ENCODE results near the gene AKAP5. TPM values are rescaled to one million over a fixed set of nuclear protein-coding genes. Genes with fewer than 3 reads are reported as not detected.

Gene AKAP5, protein sequence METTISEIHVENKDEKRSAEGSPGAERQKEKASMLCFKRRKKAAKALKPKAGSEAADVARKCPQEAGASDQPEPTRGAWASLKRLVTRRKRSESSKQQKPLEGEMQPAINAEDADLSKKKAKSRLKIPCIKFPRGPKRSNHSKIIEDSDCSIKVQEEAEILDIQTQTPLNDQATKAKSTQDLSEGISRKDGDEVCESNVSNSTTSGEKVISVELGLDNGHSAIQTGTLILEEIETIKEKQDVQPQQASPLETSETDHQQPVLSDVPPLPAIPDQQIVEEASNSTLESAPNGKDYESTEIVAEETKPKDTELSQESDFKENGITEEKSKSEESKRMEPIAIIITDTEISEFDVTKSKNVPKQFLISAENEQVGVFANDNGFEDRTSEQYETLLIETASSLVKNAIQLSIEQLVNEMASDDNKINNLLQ
- total RNA-seq: under 1 TPM; 0.23 to 0.49 TPM
- under 1 TPM; 0.05 to 0.38 (median 0.07) TPM for polyA plus RNA-seq
- 0.44 to 3.9 (median 0.65) reads per million in 6 experiments for total RNA-seq

DNA sequence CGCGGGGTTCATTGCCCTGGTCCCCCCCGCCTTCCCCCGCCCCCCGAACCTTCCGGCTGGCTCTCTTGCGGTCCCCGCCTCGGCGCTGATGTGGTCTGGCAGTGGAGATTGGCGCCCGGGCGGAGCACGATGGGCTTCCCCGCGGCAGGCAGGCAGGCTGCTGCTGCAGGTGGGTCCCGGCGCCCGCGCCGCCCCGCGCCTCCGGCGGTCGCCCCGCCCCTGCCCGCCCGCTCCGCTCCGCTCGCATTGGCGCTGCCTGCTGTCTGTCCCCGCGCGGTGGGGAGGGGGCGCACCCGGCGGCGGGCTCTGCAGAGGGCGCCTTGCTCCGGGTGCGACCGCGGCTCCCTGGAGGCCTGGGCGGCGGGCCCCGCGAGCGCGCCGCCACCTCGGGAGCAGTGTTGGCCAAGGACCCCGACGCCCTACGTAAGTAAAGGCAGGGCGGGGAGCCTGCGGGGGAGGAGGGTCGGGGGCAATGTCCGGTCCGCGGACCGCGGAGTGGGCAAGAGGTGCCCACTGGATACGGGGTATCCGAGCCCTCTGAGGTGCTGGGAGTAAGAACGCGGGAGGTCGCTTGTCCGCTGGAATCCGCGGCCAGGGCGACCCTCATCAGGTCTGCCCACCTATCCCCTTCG is at the start of gene AKAP5:
AKAP5 (plus strand) TSS at position 309 of the 632 bp plus-strand sequence. CDS start 2,896 bp downstream, outside the sequence.
- Mint-ChIP-seq H3K4me1 (peaks cover 17 to 43% (median 41%) of the 10 kb centered on the region in 4 donors), H3K9me3 (no peaks in the 10 kb centered on the region), H3K27me3 (no peaks in the 10 kb centered on the region), H3K36me3 (peaks cover 0 to 10% (median 0%) of the 10 kb centered on the region in 3 donors), H3K27ac (peak within 1 kb of the TSS; percentile 48 to 89 (median 74)), H3K4me3 (peak within 1 kb of the TSS; percentile 75 to 92 (median 88))
- ATAC-seq (peak; percentile 89 to 95), DNase-seq (peak; percentile 27 to 72 (median 58))
- POLR2A ChIA-PET: interaction anchor here (1.1 to 2.9 kb wide), 4 partner anchors 20 to 40 kb away, joined by 4 to 15 read pairs (median 6); partner anchors contain the start of genes ZBTB1 and ZBTB25

- POLR2A ChIA-PET: no interaction called here
- no peak overlapping the region for H3K4me3 Mint-ChIP-seq
- peaks cover 10 to 83% (median 34%) of the 10 kb centered on the region in 3 donors for H3K36me3 Mint-ChIP-seq
- peaks cover 7 to 10% (median 8%) of the 10 kb centered on the region in 4 donors for H3K4me1 Mint-ChIP-seq
- ATAC-seq: no peak
- H3K27me3 Mint-ChIP-seq: no peaks in the 10 kb centered on the region
- H3K27ac Mint-ChIP-seq: no peak overlapping the region
- DNase-seq: no peak
- no peaks in the 10 kb centered on the region for H3K9me3 Mint-ChIP-seq
These were observed 48.9 kb upstream of the AKAP5 start for GRCh38 chr14:64416348-64416932.

- Mint-ChIP-seq H3K9me3 (no peaks in the 10 kb centered on the region), H3K4me3 (no peak overlapping the region), H3K4me1 (peaks cover 1 to 3% (median 2%) of the 10 kb centered on the region in 4 donors), H3K27me3 (no peaks in the 10 kb centered on the region), H3K36me3 (peaks cover 13 to 82% (median 32%) of the 10 kb centered on the region in 3 donors), H3K27ac (peak overlapping the region in 1 of 10 donors; percentile 22)
- ATAC-seq: no peak
- no peak for DNase-seq
- POLR2A ChIA-PET: no interaction called here
These were observed 48.1 kb upstream of the AKAP5 start for GRCh38 chr14:64417055-64417770.

- DNase-seq (no peak), ATAC-seq (no peak)
- H3K9me3 Mint-ChIP-seq: no peaks in the 10 kb centered on the region
- no peak overlapping the region for H3K4me3 Mint-ChIP-seq
- POLR2A ChIA-PET: no interaction called here
- H3K4me1 Mint-ChIP-seq: no peaks in the 10 kb centered on the region
- H3K36me3 Mint-ChIP-seq: peaks cover 18 to 80% (median 33%) of the 10 kb centered on the region in 3 donors
- H3K27ac Mint-ChIP-seq: no peak overlapping the region
- H3K27me3 Mint-ChIP-seq: no peaks in the 10 kb centered on the region
These were observed 47.6 kb upstream of the AKAP5 start for GRCh38 chr14:64417771-64418125.

- no peaks in the 10 kb centered on the region for H3K9me3 Mint-ChIP-seq
- no peak for ATAC-seq
- no peak overlapping the region for H3K27ac Mint-ChIP-seq
- no peak overlapping the region for H3K4me3 Mint-ChIP-seq
- peaks cover 19 to 87% (median 36%) of the 10 kb centered on the region in 3 donors for H3K36me3 Mint-ChIP-seq
- H3K4me1 Mint-ChIP-seq: no peaks in the 10 kb centered on the region
- DNase-seq: no peak
- H3K27me3 Mint-ChIP-seq: no peaks in the 10 kb centered on the region
- POLR2A ChIA-PET: interaction anchor here (0.6 to 0.7 kb wide), 2 partner anchors 29 to 107 kb away, joined by 3 to 4 read pairs; no protein-coding TSS in a partner anchor
These were observed 46.3 kb upstream of the AKAP5 start for GRCh38 chr14:64419003-64419402.

GRCh38 chr14:64421166-64421565 is 44.1 kb upstream of the AKAP5 start:
- POLR2A ChIA-PET: interaction anchor here (1.1 kb wide), 1 partner anchor 8 kb away, joined by 3 read pairs; no protein-coding TSS in a partner anchor
- H3K27me3 Mint-ChIP-seq: no peaks in the 10 kb centered on the region
- no peak overlapping the region for H3K4me3 Mint-ChIP-seq
- H3K9me3 Mint-ChIP-seq: no peaks in the 10 kb centered on the region
- H3K4me1 Mint-ChIP-seq: peaks cover 0 to 1% (median 0%) of the 10 kb centered on the region in 4 donors
- no peak overlapping the region for H3K27ac Mint-ChIP-seq
- DNase-seq (no peak), ATAC-seq (no peak)
- peaks cover 19 to 91% (median 42%) of the 10 kb centered on the region in 3 donors for H3K36me3 Mint-ChIP-seq

DNA sequence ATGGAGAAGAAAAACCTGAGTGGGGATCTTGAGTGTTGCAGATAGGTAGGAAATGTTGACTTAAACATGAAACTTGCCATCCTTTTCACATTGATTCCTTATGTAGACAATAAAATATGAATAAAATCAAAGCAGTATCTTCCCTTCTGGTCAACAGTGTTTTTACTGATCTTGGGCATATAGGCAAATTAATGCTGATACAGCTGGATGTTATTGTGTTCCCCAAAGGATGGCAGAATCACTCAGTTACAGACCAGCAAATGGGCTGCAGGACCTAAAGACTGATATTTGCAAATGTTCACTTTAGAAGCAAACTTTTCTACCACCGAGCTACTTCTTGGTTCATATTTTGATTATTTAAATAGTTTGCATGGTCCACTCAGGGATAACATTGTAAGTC is 43.3 kb upstream of the AKAP5 start:
- no peak for ATAC-seq

GRCh38 chr14:64422756-64423155 is 42.5 kb upstream of the AKAP5 start:
- ATAC-seq (no peak), DNase-seq (no peak)
- POLR2A ChIA-PET: no interaction called here
- H3K36me3 Mint-ChIP-seq: peaks cover 14 to 92% (median 41%) of the 10 kb centered on the region in 3 donors
- no peaks in the 10 kb centered on the region for H3K9me3 Mint-ChIP-seq
- peaks cover 0 to 1% (median 0%) of the 10 kb centered on the region in 4 donors for H3K4me1 Mint-ChIP-seq
- H3K4me3 Mint-ChIP-seq: no peak overlapping the region
- no peaks in the 10 kb centered on the region for H3K27me3 Mint-ChIP-seq
- H3K27ac Mint-ChIP-seq: no peak overlapping the region

More for the DNA sequence above, 43.3 kb upstream of the AKAP5 start:
- Mint-ChIP-seq H3K9me3 (no peaks in the 10 kb centered on the region), H3K27me3 (no peaks in the 10 kb centered on the region), H3K4me1 (peaks cover 0 to 1% (median 0%) of the 10 kb centered on the region in 4 donors), H3K4me3 (no peak overlapping the region), H3K27ac (peak overlapping the region in 1 of 10 donors; percentile 25), H3K36me3 (peaks cover 19 to 92% (median 38%) of the 10 kb centered on the region in 3 donors)
- POLR2A ChIA-PET: no interaction called here
- no peak for DNase-seq

- Mint-ChIP-seq H3K27ac (peak overlapping the region in 1 of 10 donors; percentile 27), H3K27me3 (no peaks in the 10 kb centered on the region), H3K4me1 (peaks cover 0 to 1% (median 0%) of the 10 kb centered on the region in 4 donors), H3K36me3 (peaks cover 14 to 93% (median 40%) of the 10 kb centered on the region in 3 donors), H3K9me3 (no peaks in the 10 kb centered on the region), H3K4me3 (no peak overlapping the region)
- ATAC-seq (no peak), DNase-seq (no peak)
- POLR2A ChIA-PET: no interaction called here
These were observed 41.3 kb upstream of the AKAP5 start for GRCh38 chr14:64423987-64424386.

GRCh38 chr14:64434528-64434927 is 30.8 kb upstream of the AKAP5 start:
- POLR2A ChIA-PET: interaction anchor here (0.7 to 1.6 kb wide), 2 partner anchors 21 to 71 kb away, joined by 5 to 7 read pairs; partner anchors contain the start of gene ZBTB1
- no peak for DNase-seq
- no peak for ATAC-seq
- Mint-ChIP-seq H3K27ac (no peak overlapping the region), H3K9me3 (no peaks in the 10 kb centered on the region), H3K27me3 (no peaks in the 10 kb centered on the region), H3K36me3 (peaks cover 5 to 83% (median 36%) of the 10 kb centered on the region in 3 donors), H3K4me1 (peaks cover 0 to 13% (median 7%) of the 10 kb centered on the region in 4 donors), H3K4me3 (no peak overlapping the region)

DNA sequence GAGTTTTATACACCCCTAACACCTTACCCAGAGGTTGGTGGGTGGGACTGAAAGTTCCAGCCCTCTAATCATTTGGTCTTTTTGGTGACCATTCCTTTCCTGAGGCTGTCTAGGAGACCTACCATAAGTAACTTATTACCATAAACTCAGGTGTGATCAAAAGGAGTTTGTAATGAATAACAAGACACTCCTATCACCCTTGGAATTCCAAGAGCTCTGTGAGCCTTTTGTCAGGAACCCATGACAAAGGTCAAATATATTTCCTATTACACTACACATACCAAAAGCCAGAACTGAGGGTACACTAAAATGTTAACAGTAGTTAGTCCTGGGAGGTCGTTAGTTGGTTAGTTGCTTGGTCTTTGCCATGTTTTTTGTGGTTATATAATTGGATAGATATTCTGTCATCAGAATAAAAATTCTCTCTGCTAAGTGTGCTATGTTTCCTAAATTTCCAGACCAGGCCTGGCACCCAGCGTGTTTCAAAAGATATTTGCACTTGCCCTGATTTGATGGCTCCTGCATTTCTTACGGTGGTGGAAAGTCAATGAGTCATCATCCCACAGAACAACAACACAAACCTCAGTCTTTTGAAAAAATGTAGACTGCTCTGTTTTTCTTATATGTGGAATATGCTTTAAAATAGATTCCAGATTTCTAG is 27.0 kb upstream of the AKAP5 start:
- ATAC-seq (peak in 1 of 2 donors; percentile 64), DNase-seq (no peak)
- POLR2A ChIA-PET: no interaction called here
- no peaks in the 10 kb centered on the region for H3K9me3 Mint-ChIP-seq
- H3K36me3 Mint-ChIP-seq: peaks cover 4 to 81% (median 46%) of the 10 kb centered on the region in 3 donors
- peaks cover 0 to 13% (median 7%) of the 10 kb centered on the region in 4 donors for H3K4me1 Mint-ChIP-seq
- no peaks in the 10 kb centered on the region for H3K27me3 Mint-ChIP-seq
- no peak overlapping the region for H3K4me3 Mint-ChIP-seq
- peak overlapping the region in 2 of 10 donors; percentile 53 to 74 for H3K27ac Mint-ChIP-seq
